Small intestine (tissue), 7 donors: Measurements from ENCODE around the gene RAB28. TPM values are rescaled to one million over a fixed set of nuclear protein-coding genes. Genes with fewer than 3 reads are reported as not detected.

Experiments
- DNase-seq, 2 donors: peaks; one replicate each; pipeline versions ENCODE4 v3.0.0 to v3.0.0-alpha.2; 2013
- FAIRE-seq: peaks from 2 replicates; lab custom pipeline; 2012; peaks lifted over from hg19 to GRCh38; lab: Jason Lieb, UNC
- H3K27ac ChIP-seq, 3 donors: one replicate each; pipeline ENCODE4 v1.5.1; 2013; ENCODE audit warnings: low read length in 2 of 3, mild to moderate bottlenecking in 2 of 3, control low read depth in 1 of 3, inconsistent platforms in 1 of 3, low read depth in 1 of 3, moderate library complexity in 1 of 3
- H3K27me3 ChIP-seq, 3 donors: one replicate each; pipeline ENCODE4 v1.6.1; 2013; ENCODE audit warnings: low read length in 3 of 3, inconsistent platforms in 1 of 3; ENCODE audit not compliant: control insufficient read depth in 3 of 3, insufficient read depth in 3 of 3
- H3K36me3 ChIP-seq, 3 donors: one replicate each; pipeline ENCODE4 v1.6.1; 2013; ENCODE audit warnings: low read length in 3 of 3, inconsistent platforms in 1 of 3, low read depth in 1 of 3, mild to moderate bottlenecking in 1 of 3, moderate library complexity in 1 of 3; ENCODE audit not compliant: control insufficient read depth in 3 of 3, insufficient read depth in 2 of 3
- H3K4me1 ChIP-seq, 3 donors: one replicate each; pipeline ENCODE4 v1.6.1; 2013; ENCODE audit warnings: low read length in 2 of 3, inconsistent platforms in 1 of 3, low read depth in 1 of 3, mild to moderate bottlenecking in 1 of 3, moderate library complexity in 1 of 3; ENCODE audit not compliant: control insufficient read depth in 3 of 3, insufficient read depth in 2 of 3
- H3K4me3 ChIP-seq, 3 donors: one replicate each; pipeline ENCODE4 v1.5.1; 2013; ENCODE audit warnings: low read length in 3 of 3, control low read depth in 1 of 3, inconsistent platforms in 1 of 3, low read depth in 1 of 3, mild to moderate bottlenecking in 1 of 3, moderate library complexity in 1 of 3
- H3K9me3 ChIP-seq, 2 donors: one replicate each; pipeline ENCODE4 v1.6.1; 2013; ENCODE audit warnings: low read depth in 1 of 2, low read length in 1 of 2; ENCODE audit not compliant: control insufficient read depth in 2 of 2, insufficient read depth in 1 of 2
- WGBS, 3 donors: extraction: QIAGEN DNeasy Blood & Tissue Kit; methylation state at CpG; one replicate each; pipeline ENCODE4 v1.1.7; 2013; 5-methylcytosine and 5-hydroxymethylcytosine counted together
- polyA plus RNA-seq, 4 donors: library from polyadenylated mRNA; stranded (reverse) in 3 of 4; unstranded in 1 of 4; fragments of 200-250 nt in 3 of 4; fragments of 120-200 nt in 1 of 4; gene quantifications; one replicate each; pipeline versions ENCODE4 v1.2.1 to v1.2.3, GENCODE V29; 2013
- donor health status: healthy with polysubstance abuse.
- donor health status: control.
- donor health status: control.
- donor health status: Bipolar disorder and iron deficiency.
- donor health status: healthy.

Gene RAB28
- polyA plus RNA-seq, 4 donors = 7.4 to 16.7 (median 11.0) TPM

GRCh38 chr4:13367691-13368090, 116.4 kb downstream of the RAB28 start:
- Histone ChIP-seq H3K27ac (no peak overlapping the region), H3K27me3 (no peaks in the 10 kb centered on the region), H3K4me3 (no peak overlapping the region), H3K4me1 (no peaks in the 10 kb centered on the region), H3K9me3 (no peaks in the 10 kb centered on the region), H3K36me3 (peaks cover 0 to 3% (median 2%) of the 10 kb centered on the region in 3 donors)
- no peak for DNase-seq
- FAIRE-seq = no peak
- WGBS, 3 donors = 93 to 95% (median 95%) methylated on average over 6 of the region's 6 CpGs

- H3K4me1 ChIP-seq = no peaks in the 10 kb centered on the region
- H3K4me3 ChIP-seq = no peak overlapping the region
- no peaks in the 10 kb centered on the region for H3K27me3 ChIP-seq
- DNase-seq (no peak), FAIRE-seq (no peak)
- no peak overlapping the region for H3K27ac ChIP-seq
- H3K36me3 ChIP-seq = peaks cover 0 to 3% (median 2%) of the 10 kb centered on the region in 3 donors
- no peaks in the 10 kb centered on the region for H3K9me3 ChIP-seq
Measured at GRCh38 chr4:13367244-13367643, 116.9 kb downstream of the RAB28 start.

GRCh38 chr4:13365195-13365594, 118.9 kb downstream of the RAB28 start:
- Histone ChIP-seq H3K9me3 (no peaks in the 10 kb centered on the region), H3K4me3 (no peak overlapping the region), H3K36me3 (peaks cover 0 to 3% (median 2%) of the 10 kb centered on the region in 3 donors), H3K27ac (no peak overlapping the region), H3K4me1 (no peaks in the 10 kb centered on the region), H3K27me3 (no peaks in the 10 kb centered on the region)
- DNase-seq = no peak
- 86 to 95% (median 92%) methylated on average over 3 of the region's 3 CpGs for WGBS, 3 donors
- no peak for FAIRE-seq

GRCh38 chr4:13364653-13365052, 119.5 kb downstream of the RAB28 start:
- FAIRE-seq (no peak), DNase-seq (no peak)
- WGBS, 3 donors = 97 to 98% (median 97%) methylated on average over 6 of the region's 6 CpGs
- H3K27ac ChIP-seq = no peak overlapping the region
- peaks cover 0 to 3% (median 2%) of the 10 kb centered on the region in 3 donors for H3K36me3 ChIP-seq
- H3K4me3 ChIP-seq = no peak overlapping the region
- no peaks in the 10 kb centered on the region for H3K9me3 ChIP-seq
- no peaks in the 10 kb centered on the region for H3K4me1 ChIP-seq
- H3K27me3 ChIP-seq = no peaks in the 10 kb centered on the region

GRCh38 chr4:13364172-13364571, 120.0 kb downstream of the RAB28 start:
- no peak for FAIRE-seq
- Histone ChIP-seq H3K9me3 (no peaks in the 10 kb centered on the region), H3K36me3 (peaks cover 0 to 3% (median 2%) of the 10 kb centered on the region in 3 donors), H3K27me3 (no peaks in the 10 kb centered on the region), H3K27ac (no peak overlapping the region), H3K4me3 (no peak overlapping the region), H3K4me1 (no peaks in the 10 kb centered on the region)
- no peak for DNase-seq
- WGBS, 3 donors = 70 to 80% (median 79%) methylated on average over 1 of the region's 1 CpG

GRCh38 chr4:13359809-13360208, 124.3 kb downstream of the RAB28 start:
- Histone ChIP-seq H3K4me1 (no peaks in the 10 kb centered on the region), H3K4me3 (no peak overlapping the region), H3K36me3 (no peaks in the 10 kb centered on the region), H3K27ac (no peak overlapping the region), H3K9me3 (no peaks in the 10 kb centered on the region), H3K27me3 (no peaks in the 10 kb centered on the region)
- no peak for DNase-seq
- WGBS, 3 donors = 92 to 100% (median 99%) methylated on average over 1 of the region's 1 CpG
- FAIRE-seq = no peak

- FAIRE-seq = no peak
- Histone ChIP-seq H3K27me3 (no peaks in the 10 kb centered on the region), H3K4me1 (no peaks in the 10 kb centered on the region), H3K27ac (no peak overlapping the region), H3K4me3 (no peak overlapping the region), H3K9me3 (peaks cover 0 to 5% of the 10 kb centered on the region in 2 donors), H3K36me3 (peaks cover 0 to 2% (median 0%) of the 10 kb centered on the region in 3 donors)
- DNase-seq = no peak
- WGBS, 3 donors = 83 to 89% (median 88%) methylated on average over 7 of the region's 7 CpGs
Measured at GRCh38 chr4:13355111-13355880, 128.8 kb downstream of the RAB28 start.

- 92 to 98% (median 95%) methylated on average over 3 of the region's 3 CpGs for WGBS, 3 donors
- no peak for DNase-seq
- H3K27me3 ChIP-seq = no peaks in the 10 kb centered on the region
- H3K36me3 ChIP-seq = peaks cover 0 to 2% (median 0%) of the 10 kb centered on the region in 3 donors
- H3K27ac ChIP-seq = no peak overlapping the region
- no peak overlapping the region for H3K4me3 ChIP-seq
- H3K4me1 ChIP-seq = no peaks in the 10 kb centered on the region
- peaks cover 0 to 5% of the 10 kb centered on the region in 2 donors for H3K9me3 ChIP-seq
- FAIRE-seq = no peak
Measured at GRCh38 chr4:13349096-13349495, 135.0 kb downstream of the RAB28 start.
